ENCODE results near the gene UBE2L5.

Gene UBE2L5

GRCh38 chr13:30413842-30414241 is 8.5 kb upstream of the UBE2L5 start:
- Histone ChIP-seq H2AFZ (ENCODE audit: low read length) (0 out of 2 replicates have a peak overlapping the region, but pooled peaks have one; percentile 20), H3K9me2 (replicated peaks; ENCODE audit: low read depth, low read length) (no peaks in the 10 kb centered on the region), H3K36me3 (ENCODE audit: insufficient read depth, low read length) (no peaks in the 10 kb centered on the region), H3K79me2 (ENCODE audit: insufficient read depth, low read length) (no peaks in the 10 kb centered on the region), H3F3A (ENCODE audit: low read depth) (no peaks in the 10 kb centered on the region), H3K9ac (ENCODE audit: low read depth, low read length, poor library complexity, severe bottlenecking) (no peak overlapping the region), H3K4me3 (ENCODE audit: low read length, poor library complexity, severe bottlenecking) (no peak overlapping the region), H3K4me1 (ENCODE audit: insufficient read depth, low read length, poor library complexity, severe bottlenecking) (peaks cover 36% of the 10 kb centered on the region), H3K4me2 (ENCODE audit: low read depth, low read length, poor library complexity, severe bottlenecking) (no peak overlapping the region), H3K9me3 (ENCODE audit: insufficient read depth, low read depth, low read length) (no peaks in the 10 kb centered on the region), H3K27me3 (ENCODE audit: insufficient read depth, low read length, poor library complexity, severe bottlenecking) (no peaks in the 10 kb centered on the region), H4K20me1 (ENCODE audit: insufficient read depth, low read length, poor library complexity, severe bottlenecking) (no peaks in the 10 kb centered on the region)
- no peak for TF ChIP-seq CTCF (conservative IDR thresholded peaks at IDR 0.05; ENCODE audit: low read length)
- TF ChIP-seq EZH2phosphoT487 (IDR thresholded peaks at IDR 0.05; ENCODE audit: borderline replicate concordance): no peak

- H3K9me2 ChIP-seq (replicated peaks; ENCODE audit: low read depth, low read length): no peaks in the 10 kb centered on the region
- H3K9me3 ChIP-seq (ENCODE audit: insufficient read depth, low read depth, low read length): no peaks in the 10 kb centered on the region
- H3K79me2 ChIP-seq (ENCODE audit: insufficient read depth, low read length): no peaks in the 10 kb centered on the region
- H3K27me3 ChIP-seq (ENCODE audit: insufficient read depth, low read length, poor library complexity, severe bottlenecking): no peaks in the 10 kb centered on the region
- no peak for TF ChIP-seq CTCF (conservative IDR thresholded peaks at IDR 0.05; ENCODE audit: low read length)
- no peak for TF ChIP-seq EZH2phosphoT487 (IDR thresholded peaks at IDR 0.05; ENCODE audit: borderline replicate concordance)
- H2AFZ ChIP-seq (ENCODE audit: low read length): peak overlapping the region; percentile 40
- H4K20me1 ChIP-seq (ENCODE audit: insufficient read depth, low read length, poor library complexity, severe bottlenecking): no peaks in the 10 kb centered on the region
- peak overlapping the region; percentile 46 for H3K4me2 ChIP-seq (ENCODE audit: low read depth, low read length, poor library complexity, severe bottlenecking)
- peaks cover 35% of the 10 kb centered on the region for H3K4me1 ChIP-seq (ENCODE audit: insufficient read depth, low read length, poor library complexity, severe bottlenecking)
- no peaks in the 10 kb centered on the region for H3K36me3 ChIP-seq (ENCODE audit: insufficient read depth, low read length)
- H3F3A ChIP-seq (ENCODE audit: low read depth): no peaks in the 10 kb centered on the region
- H3K4me3 ChIP-seq (ENCODE audit: low read length, poor library complexity, severe bottlenecking): peak overlapping the region; percentile 7
- H3K9ac ChIP-seq (ENCODE audit: low read depth, low read length, poor library complexity, severe bottlenecking): peak overlapping the region; percentile 16
Measured at GRCh38 chr13:30415430-30416030, 6.8 kb upstream of the UBE2L5 start.

- peak overlapping the region; percentile 16 for H3K9ac ChIP-seq (ENCODE audit: low read depth, low read length, poor library complexity, severe bottlenecking)
- H3K4me1 ChIP-seq (ENCODE audit: insufficient read depth, low read length, poor library complexity, severe bottlenecking): peaks cover 40% of the 10 kb centered on the region
- no peaks in the 10 kb centered on the region for H3K36me3 ChIP-seq (ENCODE audit: insufficient read depth, low read length)
- no peak overlapping the region for H3K4me3 ChIP-seq (ENCODE audit: low read length, poor library complexity, severe bottlenecking)
- no peaks in the 10 kb centered on the region for H4K20me1 ChIP-seq (ENCODE audit: insufficient read depth, low read length, poor library complexity, severe bottlenecking)
- no peak for TF ChIP-seq CTCF (conservative IDR thresholded peaks at IDR 0.05; ENCODE audit: low read length)
- no peak for TF ChIP-seq EZH2phosphoT487 (IDR thresholded peaks at IDR 0.05; ENCODE audit: borderline replicate concordance)
- H2AFZ ChIP-seq (ENCODE audit: low read length): no peak overlapping the region; the same call in 1 of the 2 replicates
- no peaks in the 10 kb centered on the region for H3K9me2 ChIP-seq (replicated peaks; ENCODE audit: low read depth, low read length)
- no peak overlapping the region for H3K4me2 ChIP-seq (ENCODE audit: low read depth, low read length, poor library complexity, severe bottlenecking)
- H3K27me3 ChIP-seq (ENCODE audit: insufficient read depth, low read length, poor library complexity, severe bottlenecking): no peaks in the 10 kb centered on the region
- H3F3A ChIP-seq (ENCODE audit: low read depth): no peaks in the 10 kb centered on the region
- H3K9me3 ChIP-seq (ENCODE audit: insufficient read depth, low read depth, low read length): no peaks in the 10 kb centered on the region
- H3K79me2 ChIP-seq (ENCODE audit: insufficient read depth, low read length): no peaks in the 10 kb centered on the region
Measured at GRCh38 chr13:30416471-30416870, 5.8 kb upstream of the UBE2L5 start.

Data from Loucy (cell line).